Panc1 (cell line): ENCODE results near the gene CNTLN. TPM values are rescaled to one million over a fixed set of nuclear protein-coding genes. Genes with fewer than 3 reads are reported as not detected.

Experiments used
- ATAC-seq: fragments of 200-7000 bp; cut with Tn5 transposase; 2 replicates; pipeline ENCODE4 v1.9.1; 2020; ENCODE audit warnings: mild to moderate bottlenecking, moderate library complexity
- BruUV-seq: library from RNA; stranded (reverse); fragments of 400-500 nt; replicated peaks from 2 replicates; lab custom pipeline; 2021; lab: Mats Ljungman, UMichigan
- CTCF ChIA-PET: fragments of 300-600 bp; sonication (Branson Sonifier 250); formaldehyde crosslinking; loops from one replicate; lab custom pipeline; 2022; ENCODE audit warnings: antibody characterized with exemption; lab: Charles Lee
- POLR2A ChIA-PET: fragments of 300-600 bp; sonication (Branson Sonifier 250); formaldehyde crosslinking; loops from one replicate; lab custom pipeline; 2022; ENCODE audit warnings: antibody characterized with exemption; lab: Charles Lee
- DNase-seq: peaks from one replicate; pipeline ENCODE4 v3.0.0-alpha.2; 2010; ENCODE audit warnings: low read depth, low spot score
- H3K27ac ChIP-seq: 2 replicates; pipeline ENCODE4 v1.5.1; 2011; ENCODE audit warnings: mild to moderate bottlenecking, low read length, inconsistent platforms
- H3K27me3 ChIP-seq: fragments of 200-500 bp; sonication (Bioruptor generic); 2 replicates; pipeline ENCODE4 v1.6.0; 2014; ENCODE audit warnings: low read length, inconsistent platforms; ENCODE audit not compliant: control insufficient read depth, insufficient read depth
- H3K36me3 ChIP-seq: fragments of 200-500 bp; sonication (Bioruptor generic); 2 replicates; pipeline ENCODE4 v1.5.1; 2014; ENCODE audit warnings: inconsistent platforms, mild to moderate bottlenecking, low read length, moderate library complexity; ENCODE audit not compliant: control insufficient read depth, insufficient read depth
- H3K4me1 ChIP-seq: 2 replicates; pipeline ENCODE4 v1.5.1; 2011; ENCODE audit warnings: inconsistent platforms, mild to moderate bottlenecking, low read length, moderate library complexity; ENCODE audit not compliant: control insufficient read depth, insufficient read depth
- H3K4me3 ChIP-seq, 2 experiments: 2 replicates each; pipeline ENCODE4 v1.5.1; 2011 to 2012; ENCODE audit warnings: low read depth in 2 of 2, low read length in 2 of 2, mild to moderate bottlenecking in 2 of 2, inconsistent platforms in 1 of 2, moderate library complexity in 1 of 2
- H3K9me3 ChIP-seq: fragments of 200-500 bp; sonication (Bioruptor generic); 2 replicates; pipeline ENCODE4 v1.5.1; 2014; ENCODE audit warnings: low read depth, mild to moderate bottlenecking, inconsistent platforms, low read length, moderate library complexity; ENCODE audit not compliant: control insufficient read depth, insufficient read depth
- POLR2AphosphoS5 ChIP-seq: IDR thresholded peaks from 2 replicates; pipeline ENCODE4 v1.6.1; 2012; ENCODE audit warnings: mild to moderate bottlenecking, low read depth, low read length, moderate library complexity
- SIN3A ChIP-seq: IDR thresholded peaks from 2 replicates; pipeline ENCODE4 v1.6.1; 2012; ENCODE audit warnings: low read depth, mild to moderate bottlenecking, low read length, moderate library complexity, borderline replicate concordance; ENCODE audit not compliant: insufficient read depth
- TCF7L2 ChIP-seq: IDR thresholded peaks from 2 replicates; pipeline ENCODE4 v1.6.1; 2011; ENCODE audit warnings: mild to moderate bottlenecking, low read depth, low read length, inconsistent platforms
- in situ Hi-C: cut with HindIII; loops from 2 replicates; pipeline ENCODE4 v1.10.0; 2016; ENCODE audit warnings: low sequenced_read_pairs, low pct_unique_long_range_greater_than_20kb
- intact Hi-C: fragments of 100-400 bp; cut with micrococcal nuclease; formaldehyde crosslinking; loops from one replicate; pipeline ENCODE4 v1.10.0; 2022; ENCODE audit not compliant: unreplicated experiment
- total RNA-seq: library from RNA; stranded (reverse); gene quantifications from one replicate; pipeline ENCODE4 v1.2.1, GENCODE V29; 2021; ENCODE audit not compliant: unreplicated experiment
- TF ChIP-seq, protein P1 (sequence below), 2 experiments: IDR thresholded peaks; 2 replicates each; pipeline ENCODE4 v1.6.1; 2011 to 2012; ENCODE audit warnings: low read depth in 2 of 2, control low read depth in 1 of 2, low read length in 1 of 2, mild to moderate bottlenecking in 1 of 2, moderate library complexity in 1 of 2; ENCODE audit not compliant: insufficient read depth in 1 of 2
- TF ChIP-seq, protein P2 (sequence below): fragments of 450-650 bp; IDR thresholded peaks from 2 replicates; pipeline ENCODE4 v1.5.1; 2017; ENCODE audit warnings: mild to moderate bottlenecking

Gene CNTLN
- total RNA-seq, 1 experiment from 2014 or later = not detected

DNA sequence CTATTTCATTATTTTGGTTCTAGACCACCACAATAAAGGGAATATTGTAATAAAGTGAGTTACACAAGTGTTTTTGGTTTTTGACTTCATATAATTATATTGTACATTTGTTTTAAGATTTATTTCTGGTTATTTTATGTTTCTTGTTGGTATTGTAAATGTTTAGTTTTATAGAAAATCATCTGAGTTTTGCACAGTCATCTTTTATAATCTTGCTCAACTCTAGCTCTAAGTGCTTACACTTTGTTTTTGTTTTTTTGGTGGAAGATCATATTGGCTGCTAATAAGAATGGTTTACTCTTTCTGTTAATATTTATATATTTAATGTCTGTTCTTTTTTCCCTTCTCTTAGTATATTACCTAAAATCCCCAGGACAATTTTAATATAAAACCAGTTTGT lies 135.0 kb downstream of the CNTLN start:
- ChIA-PET CTCF (no interaction called here), POLR2A (no interaction called here)
- Histone ChIP-seq H3K4me3 (no peak overlapping the region), H3K27me3 (no peaks in the 10 kb centered on the region), H3K9me3 (no peaks in the 10 kb centered on the region), H3K36me3 (no peaks in the 10 kb centered on the region), H3K4me1 (no peaks in the 10 kb centered on the region), H3K27ac (no peak overlapping the region)
- TF ChIP-seq POLR2AphosphoS5 = no peak
- TF ChIP-seq SIN3A = no peak
- TF ChIP-seq, protein P1, sequence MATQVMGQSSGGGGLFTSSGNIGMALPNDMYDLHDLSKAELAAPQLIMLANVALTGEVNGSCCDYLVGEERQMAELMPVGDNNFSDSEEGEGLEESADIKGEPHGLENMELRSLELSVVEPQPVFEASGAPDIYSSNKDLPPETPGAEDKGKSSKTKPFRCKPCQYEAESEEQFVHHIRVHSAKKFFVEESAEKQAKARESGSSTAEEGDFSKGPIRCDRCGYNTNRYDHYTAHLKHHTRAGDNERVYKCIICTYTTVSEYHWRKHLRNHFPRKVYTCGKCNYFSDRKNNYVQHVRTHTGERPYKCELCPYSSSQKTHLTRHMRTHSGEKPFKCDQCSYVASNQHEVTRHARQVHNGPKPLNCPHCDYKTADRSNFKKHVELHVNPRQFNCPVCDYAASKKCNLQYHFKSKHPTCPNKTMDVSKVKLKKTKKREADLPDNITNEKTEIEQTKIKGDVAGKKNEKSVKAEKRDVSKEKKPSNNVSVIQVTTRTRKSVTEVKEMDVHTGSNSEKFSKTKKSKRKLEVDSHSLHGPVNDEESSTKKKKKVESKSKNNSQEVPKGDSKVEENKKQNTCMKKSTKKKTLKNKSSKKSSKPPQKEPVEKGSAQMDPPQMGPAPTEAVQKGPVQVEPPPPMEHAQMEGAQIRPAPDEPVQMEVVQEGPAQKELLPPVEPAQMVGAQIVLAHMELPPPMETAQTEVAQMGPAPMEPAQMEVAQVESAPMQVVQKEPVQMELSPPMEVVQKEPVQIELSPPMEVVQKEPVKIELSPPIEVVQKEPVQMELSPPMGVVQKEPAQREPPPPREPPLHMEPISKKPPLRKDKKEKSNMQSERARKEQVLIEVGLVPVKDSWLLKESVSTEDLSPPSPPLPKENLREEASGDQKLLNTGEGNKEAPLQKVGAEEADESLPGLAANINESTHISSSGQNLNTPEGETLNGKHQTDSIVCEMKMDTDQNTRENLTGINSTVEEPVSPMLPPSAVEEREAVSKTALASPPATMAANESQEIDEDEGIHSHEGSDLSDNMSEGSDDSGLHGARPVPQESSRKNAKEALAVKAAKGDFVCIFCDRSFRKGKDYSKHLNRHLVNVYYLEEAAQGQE (IDR thresholded peaks at IDR 0.05; ENCODE audit: insufficient read depth in 1 of 2, low read depth in 2 of 2, low read length in 1 of 2) = no peak
- no peak for TF ChIP-seq TCF7L2
- TF ChIP-seq, protein P2, sequence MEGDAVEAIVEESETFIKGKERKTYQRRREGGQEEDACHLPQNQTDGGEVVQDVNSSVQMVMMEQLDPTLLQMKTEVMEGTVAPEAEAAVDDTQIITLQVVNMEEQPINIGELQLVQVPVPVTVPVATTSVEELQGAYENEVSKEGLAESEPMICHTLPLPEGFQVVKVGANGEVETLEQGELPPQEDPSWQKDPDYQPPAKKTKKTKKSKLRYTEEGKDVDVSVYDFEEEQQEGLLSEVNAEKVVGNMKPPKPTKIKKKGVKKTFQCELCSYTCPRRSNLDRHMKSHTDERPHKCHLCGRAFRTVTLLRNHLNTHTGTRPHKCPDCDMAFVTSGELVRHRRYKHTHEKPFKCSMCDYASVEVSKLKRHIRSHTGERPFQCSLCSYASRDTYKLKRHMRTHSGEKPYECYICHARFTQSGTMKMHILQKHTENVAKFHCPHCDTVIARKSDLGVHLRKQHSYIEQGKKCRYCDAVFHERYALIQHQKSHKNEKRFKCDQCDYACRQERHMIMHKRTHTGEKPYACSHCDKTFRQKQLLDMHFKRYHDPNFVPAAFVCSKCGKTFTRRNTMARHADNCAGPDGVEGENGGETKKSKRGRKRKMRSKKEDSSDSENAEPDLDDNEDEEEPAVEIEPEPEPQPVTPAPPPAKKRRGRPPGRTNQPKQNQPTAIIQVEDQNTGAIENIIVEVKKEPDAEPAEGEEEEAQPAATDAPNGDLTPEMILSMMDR = no peak
- DNase-seq = no peak
- no TSS peak for BruUV-seq
- ATAC-seq = no peak
- intact Hi-C loops = no loop called here
- in situ Hi-C loops = no loop called here

DNA sequence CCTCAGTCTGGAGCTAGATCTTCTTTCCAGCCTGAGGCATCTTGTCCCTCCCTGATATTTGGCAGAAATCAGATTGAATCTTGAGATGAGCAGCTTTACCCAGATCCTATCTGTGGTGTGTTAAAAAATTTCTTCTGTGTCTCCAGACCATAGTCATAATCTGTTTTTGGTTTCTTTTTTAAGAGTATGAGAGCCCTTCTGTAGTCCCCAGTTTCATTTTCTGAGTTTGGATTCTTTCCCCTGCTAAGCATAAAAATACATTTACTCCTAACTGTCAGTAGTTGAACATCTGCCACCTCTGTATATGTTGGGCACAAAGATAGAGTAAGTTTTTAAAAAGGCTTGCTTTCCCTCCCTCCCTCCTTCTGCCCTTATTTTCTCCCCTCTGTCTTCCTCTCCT lies 137.7 kb downstream of the CNTLN start:
- Histone ChIP-seq H3K4me1 (no peaks in the 10 kb centered on the region), H3K4me3 (no peak overlapping the region), H3K27me3 (no peaks in the 10 kb centered on the region), H3K9me3 (no peaks in the 10 kb centered on the region), H3K36me3 (no peaks in the 10 kb centered on the region), H3K27ac (no peak overlapping the region)
- no TSS peak for BruUV-seq
- intact Hi-C loops = no loop called here
- CTCF ChIA-PET = no interaction called here
- TF ChIP-seq TCF7L2 (no peak), POLR2AphosphoS5 (no peak), SIN3A (no peak)
- TF ChIP-seq, protein P2 = no peak
- TF ChIP-seq, protein P1 (IDR thresholded peaks at IDR 0.05; ENCODE audit: insufficient read depth in 1 of 2, low read depth in 2 of 2, low read length in 1 of 2) = no peak
- no peak for DNase-seq
- in situ Hi-C loops = no loop called here
- POLR2A ChIA-PET = no interaction called here
- ATAC-seq = no peak
